ENCODE measurements around the gene TYMS. TPM values are rescaled to one million over a fixed set of nuclear protein-coding genes. Genes with fewer than 3 reads are reported as not detected.
A peak's percentile ranks its signal among the peaks of the same experiment; 100 is the strongest.

The TYMS gene
- total RNA-seq, 1 experiment from 2014 or later, result 140 TPM

GRCh38 chr18:711657-712400, 54.4 kb downstream of the TYMS start:
- Histone ChIP-seq H2AFZ (ENCODE audit: low read length) (peak overlapping the region; percentile 59), H3K18ac (ENCODE audit: insufficient read length, low read depth, low read length) (no peak overlapping the region)
- peaks cover 6 to 7% of the 10 kb centered on the region in 2 experiments for H3K4me1 Mint-ChIP-seq

More at GRCh38 chr18:711657-712400, 54.4 kb downstream of the TYMS start:
- peaks cover 4 to 26% (median 10%) of the 10 kb centered on the region in 3 experiments; a peak in 5 of 7 replicates for H3K36me3 Mint-ChIP-seq (ENCODE audit: insufficient read depth in 1 of 3, low read depth in 3 of 3)
- Histone ChIP-seq H3K27ac (ENCODE audit: insufficient read length, low read depth, low read length) (no peak overlapping the region), H3K23me2 (ENCODE audit: insufficient read length, low read depth, low read length, poor library complexity, severe bottlenecking) (peaks cover 8% of the 10 kb centered on the region), H3K79me2 (ENCODE audit: insufficient read depth, low read length) (no peaks in the 10 kb centered on the region), H3K23ac (ENCODE audit: insufficient read length, low read depth, low read length) (no peak overlapping the region), H4K8ac (replicated peaks; ENCODE audit: insufficient read length, low read depth, low read length) (no peak overlapping the region), H3K4me2 (ENCODE audit: insufficient read depth, insufficient read length, low read length) (peak overlapping the region; percentile 81), H2AK5ac (ENCODE audit: insufficient read length, low read length) (no peak overlapping the region), H3K4ac (ENCODE audit: low read depth, low read length) (no peak overlapping the region), H2BK15ac (ENCODE audit: low read depth, low read length) (no peak overlapping the region), H2BK5ac (ENCODE audit: insufficient read length, low read length) (no peak overlapping the region), H3T11ph (ENCODE audit: low read length) (no peak overlapping the region), H3K9ac (ENCODE audit: extremely low read depth, insufficient read length, low read length) (peak overlapping the region; percentile 57), H3K9me3 (ENCODE audit: control insufficient read depth, low read depth, low read length) (no peaks in the 10 kb centered on the region), H4K5ac (ENCODE audit: insufficient read length, low read depth, low read length) (no peak overlapping the region), H3K56ac (ENCODE audit: insufficient read length, low read depth, low read length) (no peak overlapping the region), H3K27me3 (ENCODE audit: insufficient read depth, low read length) (no peaks in the 10 kb centered on the region), H4K20me1 (ENCODE audit: control insufficient read depth, insufficient read depth, insufficient read length) (no peaks in the 10 kb centered on the region), H3K14ac (ENCODE audit: insufficient read depth, low read length) (peak overlapping the region; percentile 76), H2BK120ac (ENCODE audit: low read depth, low read length, poor library complexity, severe bottlenecking) (no peak overlapping the region), H2BK12ac (ENCODE audit: insufficient read length, low read depth, low read length) (no peak overlapping the region), H3K79me1 (ENCODE audit: insufficient read depth, low read depth, low read length, poor library complexity, severe bottlenecking) (peaks cover 3% of the 10 kb centered on the region), H3K4me1 (ENCODE audit: insufficient read depth, low read length) (0 out of 2 replicates have a peak, but pooled peaks cover 2% of the 10 kb centered on the region), H2BK20ac (ENCODE audit: low read depth, low read length, poor library complexity, severe bottlenecking) (no peak overlapping the region), H4K91ac (ENCODE audit: insufficient read length, low read depth, low read length) (no peak overlapping the region)
- no peak for TF ChIP-seq CTCF (conservative IDR thresholded peaks at IDR 0.05)
- H3K27me3 Mint-ChIP-seq (ENCODE audit: low read depth), result peaks cover 5% of the 10 kb centered on the region
- no peak for DNase-seq
- peak overlapping the region; percentile 77 to 80 for H3K4me3 Mint-ChIP-seq
- WGBS (ENCODE audit: extremely low coverage, insufficient read length, low lambda C conversion rate), result no CpG with 5 or more reads among the region's 42 CpGs
- H3K9me3 Mint-ChIP-seq, result peaks cover 3 to 7% of the 10 kb centered on the region in 2 experiments; a peak in 3 of 5 replicates
- H3K27ac Mint-ChIP-seq, result peak overlapping the region in 1 of 3 experiments; percentile 49; a peak in 1 of 7 replicates
